IPS-NIHi7 (cell line): ENCODE measurements around the gene ZDHHC11B.
"Not testable (repeated sequence)": the region's sequence is repeated elsewhere in the genome, so short reads cannot be mapped to it uniquely, and the experiment has no call there.

Source experiments
- DNase-seq: peaks from one replicate; pipeline ENCODE4 v3.0.0; 2012; ENCODE audit warnings: mixed read lengths; ENCODE audit errors: extremely low spot score

ZDHHC11B gene

GRCh38 chr5:717143-717542 lies 67.4 kb downstream of the ZDHHC11B start:
- no peak for DNase-seq

GRCh38 chr5:716740-717139 lies 67.8 kb downstream of the ZDHHC11B start:
- not testable (repeated sequence) for DNase-seq

GRCh38 chr5:715636-716035 lies 68.9 kb downstream of the ZDHHC11B start:
- DNase-seq, result not testable (repeated sequence)

- DNase-seq, result not testable (repeated sequence)
Observed at GRCh38 chr5:714215-715118, 70.1 kb downstream of the ZDHHC11B start.

GRCh38 chr5:713686-714085 lies 70.8 kb downstream of the ZDHHC11B start:
- not testable (repeated sequence) for DNase-seq

- DNase-seq, result not testable (repeated sequence)
Observed at GRCh38 chr5:708848-709517, 75.5 kb downstream of the ZDHHC11B start.

GRCh38 chr5:708374-708773 lies 76.2 kb downstream of the ZDHHC11B start:
- not testable (repeated sequence) for DNase-seq

GRCh38 chr5:706127-706526 lies 78.4 kb downstream of the ZDHHC11B start:
- DNase-seq, result not testable (repeated sequence)

- DNase-seq, result not testable (repeated sequence)
Observed at GRCh38 chr5:696753-697702, 87.5 kb downstream of the ZDHHC11B start.

- not testable (repeated sequence) for DNase-seq
Observed at GRCh38 chr5:696191-696590, 88.3 kb downstream of the ZDHHC11B start.

- DNase-seq, result not testable (repeated sequence)
Observed at GRCh38 chr5:695475-695874, 89.1 kb downstream of the ZDHHC11B start.

GRCh38 chr5:694042-694431 lies 90.5 kb downstream of the ZDHHC11B start:
- DNase-seq, result not testable (repeated sequence)

GRCh38 chr5:693271-694041 lies 91.1 kb downstream of the ZDHHC11B start, which contains the start of gene TPPP:
Gene TPPP (minus strand): TSS chr5:693352. CDS start chr5:678060, 15,292 bp downstream.
- DNase-seq, result peak; percentile 98

GRCh38 chr5:692529-693041 lies 91.9 kb downstream of the ZDHHC11B start:
- DNase-seq, result not testable (repeated sequence)

- no peak for DNase-seq
Observed at GRCh38 chr5:691817-692528, 92.6 kb downstream of the ZDHHC11B start.

GRCh38 chr5:691049-691448 lies 93.5 kb downstream of the ZDHHC11B start:
- DNase-seq, result not testable (repeated sequence)

- not testable (repeated sequence) for DNase-seq
Observed at GRCh38 chr5:690293-690692, 94.2 kb downstream of the ZDHHC11B start.

- DNase-seq, result not testable (repeated sequence)
Observed at GRCh38 chr5:688348-689010, 96.0 kb downstream of the ZDHHC11B start.

- not testable (repeated sequence) for DNase-seq
Observed at GRCh38 chr5:686936-687335, 97.6 kb downstream of the ZDHHC11B start.
